HG02571 (cell line): ENCODE data around the gene NAT10.

Experiments
- ATAC-seq: cut with Tn5 transposase; IDR thresholded peaks from one replicate; pipeline ENCODE4 v1.9.1; 2021; ENCODE audit warnings: mild to moderate bottlenecking, moderate library complexity; ENCODE audit not compliant: unreplicated experiment

The NAT10 gene

GRCh38 chr11:34105957-34106504, 602 bp downstream of the NAT10 start:
- ATAC-seq, result no peak

GRCh38 chr11:34111722-34112270, 6.4 kb downstream of the NAT10 start:
- ATAC-seq, result no peak

GRCh38 chr11:34114014-34114413, 8.6 kb downstream of the NAT10 start:
- ATAC-seq, result no peak

- no peak for ATAC-seq
These were observed 9.0 kb downstream of the NAT10 start for GRCh38 chr11:34114471-34114870.

GRCh38 chr11:34120651-34121050, 15.2 kb downstream of the NAT10 start:
- no peak for ATAC-seq

GRCh38 chr11:34124885-34125668, 19.6 kb downstream of the NAT10 start:
- ATAC-seq, result no peak

- ATAC-seq, result no peak
These were observed 21.8 kb downstream of the NAT10 start for GRCh38 chr11:34126959-34127848.

- ATAC-seq, result no peak
These were observed 23.4 kb downstream of the NAT10 start for GRCh38 chr11:34128824-34129223.

- ATAC-seq, result no peak
These were observed 27.0 kb downstream of the NAT10 start for GRCh38 chr11:34132261-34132965.

GRCh38 chr11:34134765-34135164, 29.3 kb downstream of the NAT10 start:
- ATAC-seq, result no peak

- ATAC-seq, result no peak
These were observed 30.0 kb downstream of the NAT10 start for GRCh38 chr11:34135439-34135838.

- ATAC-seq, result no peak
These were observed 31.0 kb downstream of the NAT10 start for GRCh38 chr11:34136420-34136819.

GRCh38 chr11:34139346-34139745, 33.9 kb downstream of the NAT10 start:
- no peak for ATAC-seq

GRCh38 chr11:34140149-34140548, 34.7 kb downstream of the NAT10 start:
- ATAC-seq, result no peak

- ATAC-seq, result no peak
These were observed 37.6 kb downstream of the NAT10 start for GRCh38 chr11:34143048-34143447.

GRCh38 chr11:34145073-34145472, 39.6 kb downstream of the NAT10 start:
- ATAC-seq, result no peak

GRCh38 chr11:34145847-34146381, 40.5 kb downstream of the NAT10 start:
- ATAC-seq, result no peak

GRCh38 chr11:34146411-34146810, 41.0 kb downstream of the NAT10 start:
- ATAC-seq, result no peak

GRCh38 chr11:34146866-34147265, 41.4 kb downstream of the NAT10 start:
- ATAC-seq, result no peak

GRCh38 chr11:34147581-34147980, 42.2 kb downstream of the NAT10 start:
- no peak for ATAC-seq
